GM19238 (cell line): ENCODE data around the gene KCNQ1OT1.

Experiments
- DNase-seq: peaks from one replicate; pipeline ENCODE4 v3.0.0; 2011; ENCODE audit warnings: low spot score; ENCODE audit not compliant: insufficient read length

Gene KCNQ1OT1

GRCh38 chr11:2559527-2560311 is 140.1 kb downstream of the KCNQ1OT1 start:
- DNase-seq, result no peak

DNA sequence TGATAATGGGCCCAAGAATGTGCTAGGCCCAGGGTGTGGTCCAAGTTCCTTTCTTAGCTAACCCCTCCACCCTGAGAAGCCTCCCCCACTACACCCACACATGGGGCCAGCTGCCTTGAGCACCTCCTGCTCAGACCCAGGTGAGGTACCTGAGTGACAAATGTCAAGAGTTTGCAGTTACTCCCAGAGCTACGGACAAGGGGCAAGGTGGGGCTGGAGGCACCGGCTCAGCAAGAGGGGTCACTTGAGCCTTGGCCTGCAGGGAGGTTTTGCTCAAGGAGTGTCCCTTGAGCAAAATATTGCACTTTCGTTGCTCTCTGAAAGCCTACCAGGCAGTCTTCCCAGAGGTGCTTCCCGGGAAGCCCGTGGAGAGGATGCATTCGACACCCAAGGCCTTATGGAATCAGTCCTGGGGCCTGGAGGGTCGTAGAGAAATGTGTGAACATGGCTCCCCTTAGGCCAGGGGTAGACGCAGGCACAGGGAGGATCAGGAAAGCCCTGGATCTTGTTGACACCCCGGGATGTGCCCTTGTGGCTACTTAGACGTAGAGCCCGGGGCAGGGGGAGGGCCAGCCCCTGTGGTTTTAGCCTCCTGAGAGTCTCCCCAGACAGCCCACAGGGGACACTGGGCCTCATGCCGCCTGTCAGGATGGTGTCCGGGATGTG is 140.8 kb downstream of the KCNQ1OT1 start:
- no peak for DNase-seq

GRCh38 chr11:2558397-2558796 is 141.4 kb downstream of the KCNQ1OT1 start:
- DNase-seq, result no peak
